NCI-H460 (cell line): Measurements from ENCODE around the gene POU6F2. TPM values are rescaled to one million over a fixed set of nuclear protein-coding genes. Genes with fewer than 3 reads are reported as not detected.

Source experiments
- DNase-seq: peaks from one replicate; pipeline ENCODE4 v3.0.0-alpha.2; 2016; ENCODE audit warnings: low read depth; ENCODE audit errors: extremely low read depth
- total RNA-seq: library from RNA; depleted of rRNA; stranded (reverse); fragments of >200 nt; shearing (Covaris generic); gene quantifications from 2 replicates; pipeline ENCODE4 v1.2.3, GENCODE V29; 2014

The POU6F2 gene
- total RNA-seq, 1 experiment from 2014 or later: not detected

GRCh38 chr7:39384386-39384785, 406.7 kb downstream of the POU6F2 start:
- no peak for DNase-seq

GRCh38 chr7:39386718-39387117, 409.0 kb downstream of the POU6F2 start:
- no peak for DNase-seq

GRCh38 chr7:39392151-39392550, 414.4 kb downstream of the POU6F2 start:
- DNase-seq: no peak

GRCh38 chr7:39394105-39394680, 416.5 kb downstream of the POU6F2 start:
- DNase-seq: no peak

- DNase-seq: no peak
Observed at GRCh38 chr7:39399458-39399857, 421.7 kb downstream of the POU6F2 start.

- DNase-seq: no peak
Observed at GRCh38 chr7:39399986-39400385, 422.3 kb downstream of the POU6F2 start.

- DNase-seq: no peak
Observed at GRCh38 chr7:39400836-39401235, 423.1 kb downstream of the POU6F2 start.

GRCh38 chr7:39402034-39402433, 424.3 kb downstream of the POU6F2 start:
- no peak for DNase-seq

- DNase-seq: no peak
Observed at GRCh38 chr7:39404907-39405306, 427.2 kb downstream of the POU6F2 start.

GRCh38 chr7:39405581-39405980, 427.9 kb downstream of the POU6F2 start:
- DNase-seq: no peak

GRCh38 chr7:39406467-39406866, 428.8 kb downstream of the POU6F2 start:
- no peak for DNase-seq

- DNase-seq: no peak
Observed at GRCh38 chr7:39407137-39407536, 429.4 kb downstream of the POU6F2 start.

GRCh38 chr7:39407723-39408122, 430.0 kb downstream of the POU6F2 start:
- no peak for DNase-seq

- DNase-seq: no peak
Observed at GRCh38 chr7:39408906-39409305, 431.2 kb downstream of the POU6F2 start.

GRCh38 chr7:39410582-39410981, 432.9 kb downstream of the POU6F2 start:
- DNase-seq: no peak

GRCh38 chr7:39413636-39414223, 436.0 kb downstream of the POU6F2 start:
- no peak for DNase-seq

GRCh38 chr7:39414224-39415035, 436.7 kb downstream of the POU6F2 start:
- DNase-seq: peak; percentile 30

GRCh38 chr7:39415091-39415787, 437.5 kb downstream of the POU6F2 start:
- DNase-seq: no peak

- no peak for DNase-seq
Observed at GRCh38 chr7:39416866-39417265, 439.2 kb downstream of the POU6F2 start.

- no peak for DNase-seq
Observed at GRCh38 chr7:39417642-39418041, 439.9 kb downstream of the POU6F2 start.

GRCh38 chr7:39421251-39421650, 443.5 kb downstream of the POU6F2 start:
- no peak for DNase-seq
